ENCODE results near the gene MMP21.

DNA sequence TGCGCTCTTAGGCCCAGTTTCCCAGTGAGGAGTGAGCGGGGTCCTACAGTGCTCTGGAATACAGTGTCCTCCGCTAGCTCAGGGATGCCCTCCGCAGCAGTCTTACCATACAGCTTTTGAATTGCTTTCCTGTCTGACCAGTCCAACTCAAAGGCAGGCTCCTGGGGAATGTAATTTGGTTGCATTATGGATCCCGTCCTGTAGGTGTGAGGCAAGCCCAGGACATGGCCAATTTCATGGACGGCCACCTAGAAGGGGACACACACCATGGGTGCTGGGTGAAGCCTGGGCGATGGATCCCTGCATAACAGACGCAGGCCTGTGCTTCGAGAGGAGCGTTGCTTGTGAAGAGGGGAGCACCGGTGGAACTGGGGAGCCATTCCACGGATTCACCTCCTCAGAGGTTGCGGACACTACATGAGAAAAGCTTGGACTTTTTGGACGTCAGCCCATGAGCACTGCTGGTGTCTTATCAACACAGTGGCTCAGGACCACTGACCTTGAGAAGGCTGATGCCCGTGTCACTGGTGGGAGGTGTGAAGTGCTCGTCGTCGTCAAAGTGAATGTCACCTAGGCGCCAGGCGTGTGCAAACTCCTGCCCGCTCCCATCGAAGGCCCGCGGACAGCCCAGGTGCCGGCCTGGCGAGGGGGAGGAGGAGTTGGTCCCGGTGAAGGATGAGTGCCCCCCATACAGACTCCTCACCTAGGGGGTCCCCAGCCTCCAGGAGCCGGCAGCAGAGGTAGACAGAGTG, 3.3 kb downstream of the MMP21 start:
- TF ChIP-seq POLR2AphosphoS5 (IDR thresholded peaks at IDR 0.05) (no peak), POLR2A (IDR thresholded peaks at IDR 0.05) (no peak)
- TF ChIP-seq, protein P1, sequence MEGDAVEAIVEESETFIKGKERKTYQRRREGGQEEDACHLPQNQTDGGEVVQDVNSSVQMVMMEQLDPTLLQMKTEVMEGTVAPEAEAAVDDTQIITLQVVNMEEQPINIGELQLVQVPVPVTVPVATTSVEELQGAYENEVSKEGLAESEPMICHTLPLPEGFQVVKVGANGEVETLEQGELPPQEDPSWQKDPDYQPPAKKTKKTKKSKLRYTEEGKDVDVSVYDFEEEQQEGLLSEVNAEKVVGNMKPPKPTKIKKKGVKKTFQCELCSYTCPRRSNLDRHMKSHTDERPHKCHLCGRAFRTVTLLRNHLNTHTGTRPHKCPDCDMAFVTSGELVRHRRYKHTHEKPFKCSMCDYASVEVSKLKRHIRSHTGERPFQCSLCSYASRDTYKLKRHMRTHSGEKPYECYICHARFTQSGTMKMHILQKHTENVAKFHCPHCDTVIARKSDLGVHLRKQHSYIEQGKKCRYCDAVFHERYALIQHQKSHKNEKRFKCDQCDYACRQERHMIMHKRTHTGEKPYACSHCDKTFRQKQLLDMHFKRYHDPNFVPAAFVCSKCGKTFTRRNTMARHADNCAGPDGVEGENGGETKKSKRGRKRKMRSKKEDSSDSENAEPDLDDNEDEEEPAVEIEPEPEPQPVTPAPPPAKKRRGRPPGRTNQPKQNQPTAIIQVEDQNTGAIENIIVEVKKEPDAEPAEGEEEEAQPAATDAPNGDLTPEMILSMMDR (IDR thresholded peaks at IDR 0.05), result no peak
